H9 (cell line): ENCODE measurements around the gene LHPP. TPM values are rescaled to one million over a fixed set of nuclear protein-coding genes. Genes with fewer than 3 reads are reported as not detected.

ENCODE experiments used
- DNase-seq: peaks from one replicate; pipeline ENCODE4 v3.0.0-alpha.2; 2017
- H2AFZ ChIP-seq: one replicate; pipeline ENCODE4 v1.6.1; 2013; ENCODE audit warnings: mild to moderate bottlenecking, low read length, control low read depth, moderate library complexity
- H2AK5ac ChIP-seq: 2 replicates; pipeline ENCODE4 v1.6.1; 2013; ENCODE audit warnings: low read length, control low read depth, mixed read lengths; ENCODE audit not compliant: insufficient read length
- H2BK120ac ChIP-seq: one replicate; pipeline ENCODE4 v1.6.1; 2013; ENCODE audit warnings: low read depth, mild to moderate bottlenecking, low read length, control low read depth, inconsistent platforms; ENCODE audit not compliant: poor library complexity, severe bottlenecking
- H2BK12ac ChIP-seq: 2 replicates; pipeline ENCODE4 v1.6.1; 2013; ENCODE audit warnings: low read length, control low read depth, mixed read lengths, low read depth; ENCODE audit not compliant: insufficient read length
- H2BK15ac ChIP-seq: 2 replicates; pipeline ENCODE4 v1.6.1; 2013; ENCODE audit warnings: low read depth, low read length, control low read depth
- H2BK20ac ChIP-seq: one replicate; pipeline ENCODE4 v1.6.1; 2013; ENCODE audit warnings: low read depth, mild to moderate bottlenecking, low read length, control low read depth, inconsistent platforms; ENCODE audit not compliant: poor library complexity, severe bottlenecking
- H2BK5ac ChIP-seq: 2 replicates; pipeline ENCODE4 v1.6.1; 2013; ENCODE audit warnings: low read length, control low read depth, mixed read lengths; ENCODE audit not compliant: insufficient read length
- H3K14ac ChIP-seq: 2 replicates; pipeline ENCODE4 v1.6.1; 2013; ENCODE audit warnings: low read length, control low read depth; ENCODE audit not compliant: insufficient read depth
- H3K18ac ChIP-seq: 2 replicates; pipeline ENCODE4 v1.6.1; 2013; ENCODE audit warnings: low read depth, mild to moderate bottlenecking, mixed read lengths, low read length, control low read depth; ENCODE audit not compliant: insufficient read length
- H3K23ac ChIP-seq: 2 replicates; pipeline ENCODE4 v1.6.1; 2013; ENCODE audit warnings: low read length, control low read depth, mixed read lengths, low read depth; ENCODE audit not compliant: insufficient read length
- H3K23me2 ChIP-seq: 2 replicates; pipeline ENCODE4 v1.6.1; 2013; ENCODE audit warnings: low read depth, mild to moderate bottlenecking, mixed read lengths, low read length, control low read depth; ENCODE audit not compliant: insufficient read length, poor library complexity, severe bottlenecking
- H3K27ac ChIP-seq: 2 replicates; pipeline ENCODE4 v1.5.1; 2013; ENCODE audit warnings: low read length, control low read depth, mixed read lengths, low read depth; ENCODE audit not compliant: insufficient read length
- H3K27me3 ChIP-seq: 2 replicates; pipeline ENCODE4 v1.6.1; 2013; ENCODE audit warnings: low read length, control low read depth, inconsistent platforms; ENCODE audit not compliant: insufficient read depth
- H3K4ac ChIP-seq: 2 replicates; pipeline ENCODE4 v1.6.1; 2013; ENCODE audit warnings: low read depth, mild to moderate bottlenecking, control low read depth, inconsistent platforms, low read length, moderate library complexity
- H3K4me1 ChIP-seq: 2 replicates; pipeline ENCODE4 v1.6.1; 2013; ENCODE audit warnings: low read length, control low read depth, inconsistent platforms; ENCODE audit not compliant: insufficient read depth
- H3K4me2 ChIP-seq: 2 replicates; pipeline ENCODE4 v1.6.1; 2013; ENCODE audit warnings: low read length, control low read depth, mixed read lengths; ENCODE audit not compliant: insufficient read length, insufficient read depth
- H3K56ac ChIP-seq: 2 replicates; pipeline ENCODE4 v1.6.1; 2013; ENCODE audit warnings: low read depth, mild to moderate bottlenecking, mixed read lengths, low read length, control low read depth; ENCODE audit not compliant: insufficient read length
- H3K79me1 ChIP-seq: 2 replicates; pipeline ENCODE4 v1.6.1; 2013; ENCODE audit warnings: low read depth, mild to moderate bottlenecking, moderate library complexity, low read length, control low read depth, inconsistent platforms; ENCODE audit not compliant: insufficient read depth, poor library complexity, severe bottlenecking
- H3K79me2 ChIP-seq: 2 replicates; pipeline ENCODE4 v1.6.1; 2013; ENCODE audit warnings: low read length, control low read depth, inconsistent platforms; ENCODE audit not compliant: insufficient read depth
- H3K9ac ChIP-seq: 2 replicates; pipeline ENCODE4 v1.6.1; 2013; ENCODE audit warnings: low read length, control low read depth, mixed read lengths; ENCODE audit not compliant: insufficient read length; ENCODE audit errors: extremely low read depth
- H3K9me3 ChIP-seq: one replicate; pipeline ENCODE4 v1.6.1; 2013; ENCODE audit warnings: low read depth, low read length, inconsistent platforms; ENCODE audit not compliant: control insufficient read depth
- H3T11ph ChIP-seq: one replicate; pipeline ENCODE4 v1.6.1; 2013; ENCODE audit warnings: mild to moderate bottlenecking, low read length, control low read depth, inconsistent platforms
- H4K20me1 ChIP-seq: one replicate; pipeline ENCODE4 v1.6.1; 2013; ENCODE audit not compliant: control insufficient read depth, insufficient read length, insufficient read depth
- H4K5ac ChIP-seq: 2 replicates; pipeline ENCODE4 v1.6.1; 2013; ENCODE audit warnings: low read depth, mild to moderate bottlenecking, mixed read lengths, low read length, control low read depth; ENCODE audit not compliant: insufficient read length
- H4K8ac ChIP-seq: replicated peaks from 2 replicates; pipeline ENCODE4 v1.6.1; 2013; ENCODE audit warnings: low read length, control low read depth, mixed read lengths, low read depth; ENCODE audit not compliant: insufficient read length
- H4K91ac ChIP-seq: 2 replicates; pipeline ENCODE4 v1.6.1; 2013; ENCODE audit warnings: low read depth, mild to moderate bottlenecking, moderate library complexity, mixed read lengths, low read length, control low read depth; ENCODE audit not compliant: insufficient read length
- H3K27ac Mint-ChIP-seq, 3 experiments: 2 replicates in 2 of 3; 3 replicates in 1 of 3; pipeline ENCODE4 v1.8.0; 2020 to 2021; ENCODE audit warnings: mixed read lengths in 3 of 3, mild to moderate bottlenecking in 1 of 3, moderate library complexity in 1 of 3
- H3K27me3 Mint-ChIP-seq: 2 replicates; pipeline ENCODE4 v1.8.0; 2021; ENCODE audit warnings: low read depth, mild to moderate bottlenecking, moderate library complexity, mixed read lengths
- H3K36me3 Mint-ChIP-seq, 3 experiments: 2 replicates in 2 of 3; 3 replicates in 1 of 3; pipeline ENCODE4 v1.8.0; 2020 to 2021; ENCODE audit warnings: low read depth in 3 of 3, mixed read lengths in 3 of 3; ENCODE audit not compliant: insufficient read depth in 1 of 3
- H3K4me1 Mint-ChIP-seq, 2 experiments: 2 replicates each; pipeline ENCODE4 v1.8.0; 2020; ENCODE audit warnings: mixed read lengths in 2 of 2
- H3K4me3 Mint-ChIP-seq, 2 experiments: 2 replicates in 1 of 2; 3 replicates in 1 of 2; pipeline ENCODE4 v1.8.0; 2020 to 2021; ENCODE audit warnings: mild to moderate bottlenecking in 2 of 2, mixed read lengths in 2 of 2, moderate library complexity in 1 of 2
- H3K9me3 Mint-ChIP-seq, 2 experiments: 2 replicates in 1 of 2; 3 replicates in 1 of 2; pipeline ENCODE4 v1.8.0; 2020; ENCODE audit warnings: mild to moderate bottlenecking in 2 of 2, mixed read lengths in 2 of 2, moderate library complexity in 1 of 2
- CTCF ChIP-seq: fragments of 200-600 bp; sonication (generic); conservative IDR thresholded peaks from 3 replicates; pipeline ENCODE4 v1.8.0; 2021; ENCODE audit warnings: antibody characterized with exemption, mild to moderate bottlenecking
- WGBS: extraction: QIAGEN DNeasy Blood & Tissue Kit; methylation state at CpG from one replicate; pipeline ENCODE4 v1.1.7; 2013; ENCODE audit warnings: missing lambda C conversion rate, low lambda C conversion rate, mixed read lengths; ENCODE audit not compliant: insufficient read length; ENCODE audit errors: extremely low coverage; 5-methylcytosine and 5-hydroxymethylcytosine counted together
- total RNA-seq: library from RNA; stranded (reverse); gene quantifications from 2 replicates; pipeline ENCODE4 v1.2.1, GENCODE V29; 2021

LHPP gene
- total RNA-seq, 1 experiment from 2014 or later = 29.6 TPM

DNA sequence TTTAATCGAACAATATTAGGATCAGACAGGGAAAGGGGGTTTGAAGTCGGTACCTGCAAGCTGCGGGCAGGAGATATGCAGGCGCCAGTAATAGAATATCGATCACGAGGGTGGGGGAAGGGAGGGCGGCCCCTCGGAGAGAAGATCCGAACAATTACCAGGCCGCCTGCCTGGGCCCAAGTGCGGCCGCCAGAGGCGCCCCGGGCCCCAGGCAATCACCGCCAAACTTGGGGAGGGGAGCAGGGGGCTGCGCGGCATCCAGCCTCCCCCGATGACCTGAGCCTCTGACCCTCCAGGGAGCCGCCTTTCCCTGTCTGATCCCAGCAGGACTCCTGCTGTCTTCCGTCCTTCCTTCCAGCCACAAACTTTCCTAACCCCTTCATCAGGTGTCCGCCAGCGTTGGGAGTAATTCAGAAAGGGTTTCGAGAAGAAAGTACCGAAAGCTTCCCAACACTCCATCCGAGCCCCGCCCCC, 12.9 kb upstream of the LHPP start:
- WGBS = no CpG with 5 or more reads among the region's 26 CpGs
- Histone ChIP-seq H2AFZ (no peak overlapping the region), H4K5ac (no peak overlapping the region), H3K4me1 (peaks cover 10% of the 10 kb centered on the region), H3K4ac (no peak overlapping the region), H3T11ph (no peak overlapping the region), H3K9me3 (no peaks in the 10 kb centered on the region), H3K4me2 (peak overlapping the region; percentile 72), H3K18ac (no peak overlapping the region), H2BK20ac (no peak overlapping the region), H3K23ac (no peak overlapping the region), H4K20me1 (no peaks in the 10 kb centered on the region), H3K79me1 (no peaks in the 10 kb centered on the region), H3K23me2 (peaks cover 23% of the 10 kb centered on the region), H3K79me2 (no peaks in the 10 kb centered on the region), H3K14ac (no peak overlapping the region), H2AK5ac (no peak overlapping the region), H3K9ac (no peak overlapping the region), H3K56ac (no peak overlapping the region), H4K8ac (no peak overlapping the region), H3K27ac (no peak overlapping the region), H3K27me3 (peaks cover 15% of the 10 kb centered on the region; the same call in 1 of the 2 replicates), H4K91ac (no peak overlapping the region), H2BK120ac (no peak overlapping the region), H2BK12ac (no peak overlapping the region), H2BK15ac (no peak overlapping the region), H2BK5ac (no peak overlapping the region)
- Mint-ChIP-seq H3K4me3 (peak overlapping the region; percentile 73 to 91), H3K27me3 (peaks cover 79% of the 10 kb centered on the region), H3K9me3 (no peaks in the 10 kb centered on the region; a peak in 2 of 5 replicates), H3K27ac (no peak overlapping the region), H3K4me1 (peaks cover 41 to 49% of the 10 kb centered on the region in 2 experiments), H3K36me3 (peaks cover 0 to 9% (median 0%) of the 10 kb centered on the region in 3 experiments; a peak in 3 of 7 replicates)
- DNase-seq = no peak
- TF ChIP-seq CTCF = peak; percentile 66
